Panc1 (cell line): ENCODE measurements around the gene CYP24A1. TPM values are rescaled to one million over a fixed set of nuclear protein-coding genes. Genes with fewer than 3 reads are reported as not detected.

Source experiments
- ATAC-seq: fragments of 200-7000 bp; cut with Tn5 transposase; 2 replicates; pipeline ENCODE4 v1.9.1; 2020; ENCODE audit warnings: mild to moderate bottlenecking, moderate library complexity
- BruUV-seq: library from RNA; stranded (reverse); fragments of 400-500 nt; replicated peaks from 2 replicates; lab custom pipeline; 2021; lab: Mats Ljungman, UMichigan
- CTCF ChIA-PET: fragments of 300-600 bp; sonication (Branson Sonifier 250); formaldehyde crosslinking; loops from one replicate; lab custom pipeline; 2022; ENCODE audit warnings: antibody characterized with exemption; lab: Charles Lee
- POLR2A ChIA-PET: fragments of 300-600 bp; sonication (Branson Sonifier 250); formaldehyde crosslinking; loops from one replicate; lab custom pipeline; 2022; ENCODE audit warnings: antibody characterized with exemption; lab: Charles Lee
- DNase-seq: peaks from one replicate; pipeline ENCODE4 v3.0.0-alpha.2; 2010; ENCODE audit warnings: low read depth, low spot score
- H3K27ac ChIP-seq: 2 replicates; pipeline ENCODE4 v1.5.1; 2011; ENCODE audit warnings: mild to moderate bottlenecking, low read length, inconsistent platforms
- H3K27me3 ChIP-seq: fragments of 200-500 bp; sonication (Bioruptor generic); 2 replicates; pipeline ENCODE4 v1.6.0; 2014; ENCODE audit warnings: low read length, inconsistent platforms; ENCODE audit not compliant: control insufficient read depth, insufficient read depth
- H3K36me3 ChIP-seq: fragments of 200-500 bp; sonication (Bioruptor generic); 2 replicates; pipeline ENCODE4 v1.5.1; 2014; ENCODE audit warnings: inconsistent platforms, mild to moderate bottlenecking, low read length, moderate library complexity; ENCODE audit not compliant: control insufficient read depth, insufficient read depth
- H3K4me1 ChIP-seq: 2 replicates; pipeline ENCODE4 v1.5.1; 2011; ENCODE audit warnings: inconsistent platforms, mild to moderate bottlenecking, low read length, moderate library complexity; ENCODE audit not compliant: control insufficient read depth, insufficient read depth
- H3K4me3 ChIP-seq, 2 experiments: 2 replicates each; pipeline ENCODE4 v1.5.1; 2011 to 2012; ENCODE audit warnings: low read depth in 2 of 2, low read length in 2 of 2, mild to moderate bottlenecking in 2 of 2, inconsistent platforms in 1 of 2, moderate library complexity in 1 of 2
- H3K9me3 ChIP-seq: fragments of 200-500 bp; sonication (Bioruptor generic); 2 replicates; pipeline ENCODE4 v1.5.1; 2014; ENCODE audit warnings: low read depth, mild to moderate bottlenecking, inconsistent platforms, low read length, moderate library complexity; ENCODE audit not compliant: control insufficient read depth, insufficient read depth
- POLR2AphosphoS5 ChIP-seq: IDR thresholded peaks from 2 replicates; pipeline ENCODE4 v1.6.1; 2012; ENCODE audit warnings: mild to moderate bottlenecking, low read depth, low read length, moderate library complexity
- REST ChIP-seq, 2 experiments: IDR thresholded peaks; 2 replicates each; pipeline ENCODE4 v1.6.1; 2011 to 2012; ENCODE audit warnings: low read depth in 2 of 2, control low read depth in 1 of 2, low read length in 1 of 2, mild to moderate bottlenecking in 1 of 2, moderate library complexity in 1 of 2; ENCODE audit not compliant: insufficient read depth in 1 of 2
- SIN3A ChIP-seq: IDR thresholded peaks from 2 replicates; pipeline ENCODE4 v1.6.1; 2012; ENCODE audit warnings: low read depth, mild to moderate bottlenecking, low read length, moderate library complexity, borderline replicate concordance; ENCODE audit not compliant: insufficient read depth
- TCF7L2 ChIP-seq: IDR thresholded peaks from 2 replicates; pipeline ENCODE4 v1.6.1; 2011; ENCODE audit warnings: mild to moderate bottlenecking, low read depth, low read length, inconsistent platforms
- in situ Hi-C: cut with HindIII; loops from 2 replicates; pipeline ENCODE4 v1.10.0; 2016; ENCODE audit warnings: low sequenced_read_pairs, low pct_unique_long_range_greater_than_20kb
- intact Hi-C: fragments of 100-400 bp; cut with micrococcal nuclease; formaldehyde crosslinking; loops from one replicate; pipeline ENCODE4 v1.10.0; 2022; ENCODE audit not compliant: unreplicated experiment
- total RNA-seq: library from RNA; stranded (reverse); gene quantifications from one replicate; pipeline ENCODE4 v1.2.1, GENCODE V29; 2021; ENCODE audit not compliant: unreplicated experiment
- TF ChIP-seq, protein P1 (sequence below): fragments of 450-650 bp; IDR thresholded peaks from 2 replicates; pipeline ENCODE4 v1.5.1; 2017; ENCODE audit warnings: mild to moderate bottlenecking

The CYP24A1 gene
- total RNA-seq, 1 experiment from 2014 or later: 3.0 TPM

DNA sequence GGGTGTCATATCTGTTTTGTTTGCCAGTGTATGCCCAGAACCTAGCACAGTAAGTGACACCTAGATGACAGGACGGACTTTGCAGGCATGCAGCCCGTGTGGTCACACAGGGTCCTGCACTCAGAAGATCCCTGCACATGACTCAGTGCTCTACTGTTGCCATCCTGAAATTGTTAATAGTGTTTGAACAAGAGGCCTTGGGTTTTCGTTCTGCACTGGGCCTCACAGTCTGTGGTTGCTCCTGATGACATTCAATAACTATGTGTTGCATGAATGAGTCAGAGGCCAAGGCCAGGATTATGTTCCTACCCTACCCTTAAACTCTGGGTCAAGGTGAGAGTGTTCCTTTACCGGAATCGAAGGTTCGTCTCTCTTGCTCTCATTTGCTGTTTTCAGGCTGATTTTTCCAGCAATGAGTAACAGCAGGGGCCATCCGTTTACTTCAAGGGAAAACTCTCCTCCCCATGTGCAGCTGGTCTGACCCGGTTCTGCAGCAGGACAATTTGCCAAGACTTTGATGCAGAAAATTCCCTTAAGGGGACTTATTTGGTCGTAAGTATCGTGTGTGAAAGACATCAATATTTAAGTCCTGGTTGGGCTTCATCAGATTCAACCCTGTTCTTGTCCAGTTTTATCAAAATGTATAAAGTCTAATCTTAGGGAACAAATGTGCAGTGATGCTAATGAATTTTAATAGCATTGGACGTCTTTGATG lies 21.1 kb upstream of the CYP24A1 start:
- BruUV-seq: no TSS peak
- CTCF ChIA-PET: no interaction called here
- intact Hi-C loops: loop anchor here (5.0 kb wide), 1 partner anchor 253 kb away; no protein-coding TSS in a partner anchor
- peak; percentile 81 for ATAC-seq
- Histone ChIP-seq H3K4me3 (no peak overlapping the region), H3K27me3 (no peaks in the 10 kb centered on the region), H3K4me1 (peaks cover 11% of the 10 kb centered on the region), H3K36me3 (no peaks in the 10 kb centered on the region), H3K9me3 (no peaks in the 10 kb centered on the region), H3K27ac (0 out of 2 replicates have a peak overlapping the region, but pooled peaks have one; percentile 37)
- in situ Hi-C loops: no loop called here
- no peak for TF ChIP-seq REST (IDR thresholded peaks at IDR 0.05; ENCODE audit: insufficient read depth in 1 of 2, low read depth in 2 of 2, low read length in 1 of 2)
- TF ChIP-seq, protein P1, sequence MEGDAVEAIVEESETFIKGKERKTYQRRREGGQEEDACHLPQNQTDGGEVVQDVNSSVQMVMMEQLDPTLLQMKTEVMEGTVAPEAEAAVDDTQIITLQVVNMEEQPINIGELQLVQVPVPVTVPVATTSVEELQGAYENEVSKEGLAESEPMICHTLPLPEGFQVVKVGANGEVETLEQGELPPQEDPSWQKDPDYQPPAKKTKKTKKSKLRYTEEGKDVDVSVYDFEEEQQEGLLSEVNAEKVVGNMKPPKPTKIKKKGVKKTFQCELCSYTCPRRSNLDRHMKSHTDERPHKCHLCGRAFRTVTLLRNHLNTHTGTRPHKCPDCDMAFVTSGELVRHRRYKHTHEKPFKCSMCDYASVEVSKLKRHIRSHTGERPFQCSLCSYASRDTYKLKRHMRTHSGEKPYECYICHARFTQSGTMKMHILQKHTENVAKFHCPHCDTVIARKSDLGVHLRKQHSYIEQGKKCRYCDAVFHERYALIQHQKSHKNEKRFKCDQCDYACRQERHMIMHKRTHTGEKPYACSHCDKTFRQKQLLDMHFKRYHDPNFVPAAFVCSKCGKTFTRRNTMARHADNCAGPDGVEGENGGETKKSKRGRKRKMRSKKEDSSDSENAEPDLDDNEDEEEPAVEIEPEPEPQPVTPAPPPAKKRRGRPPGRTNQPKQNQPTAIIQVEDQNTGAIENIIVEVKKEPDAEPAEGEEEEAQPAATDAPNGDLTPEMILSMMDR: no peak; the same call in 1 of the 2 replicates
- TF ChIP-seq TCF7L2: no peak
- no peak for TF ChIP-seq SIN3A
- TF ChIP-seq POLR2AphosphoS5: no peak
- POLR2A ChIA-PET: interaction anchor here (0.5 kb wide), 1 partner anchor 341 kb away, joined by 7 read pairs; no protein-coding TSS in a partner anchor
- DNase-seq: peak; percentile 30

GRCh38 chr20:54193817-54194216 lies 20.0 kb upstream of the CYP24A1 start:
- Histone ChIP-seq H3K9me3 (no peaks in the 10 kb centered on the region), H3K27me3 (no peaks in the 10 kb centered on the region), H3K36me3 (no peaks in the 10 kb centered on the region), H3K4me1 (peaks cover 11% of the 10 kb centered on the region), H3K4me3 (no peak overlapping the region), H3K27ac (no peak overlapping the region; the same call in 1 of the 2 replicates)
- TF ChIP-seq, protein P1: no peak
- no peak for TF ChIP-seq POLR2AphosphoS5
- TF ChIP-seq SIN3A: no peak
- TF ChIP-seq TCF7L2: no peak
- ChIA-PET CTCF (no interaction called here), POLR2A (no interaction called here)
- in situ Hi-C loops: no loop called here
- no peak for ATAC-seq
- intact Hi-C loops: no loop called here
- no TSS peak for BruUV-seq
- DNase-seq: no peak
